K562 (cell line): Measurements from ENCODE around the gene CCL19. TPM values are rescaled to one million over a fixed set of nuclear protein-coding genes. Genes with fewer than 3 reads are reported as not detected.

Experiments
- ATAC-seq: fragments of 200-7000 bp; cut with Tn5 transposase; 3 replicates; pipeline ENCODE4 v1.9.1; 2020; ENCODE audit warnings: moderate library complexity
- BruUV-seq: library from RNA; stranded (reverse); fragments of 400-500 nt; replicated peaks from 2 replicates; lab custom pipeline; 2021; lab: Mats Ljungman, UMichigan
- CTCF ChIA-PET: fragments of 300-600 bp; formaldehyde crosslinking; extraction: SDS; loops from one replicate; lab custom pipeline; 2021; ENCODE audit warnings: low intra/inter-chr PET ratio; lab: Yijun Ruan, JAX
- POLR2A ChIA-PET: fragments of 300-600, 350-650 bp; sonication (Branson Sonifier 250); formaldehyde crosslinking; extraction: SDS; loops from one replicate; lab custom pipeline; 2021; ENCODE audit warnings: antibody characterized with exemption, inconsistent platforms; lab: Yijun Ruan, JAX
- DNase-seq, 4 experiments: peaks; one replicate each; pipeline versions ENCODE4 v3.0.0 to v3.0.0-alpha.2; 2011 to 2018; ENCODE audit warnings: low spot score in 3 of 4, mixed read lengths in 3 of 4; ENCODE audit errors: extremely low read depth in 1 of 4
- FAIRE-seq: peaks from 2 replicates; lab custom pipeline; 2011; peaks lifted over from hg19 to GRCh38; lab: Jason Lieb, UNC
- H2AFZ ChIP-seq: 2 replicates; pipeline ENCODE4 v1.6.0; 2011; ENCODE audit warnings: low read depth, low read length, control low read depth, inconsistent platforms
- H3K27ac ChIP-seq: fragments of 200-600 bp; 3 replicates; pipeline ENCODE4 v1.8.0; 2011; ENCODE audit warnings: low read depth, mild to moderate bottlenecking, control low read depth, inconsistent platforms, low read length, moderate library complexity, mixed read lengths; ENCODE audit errors: extremely low read depth
- H3K27me3 ChIP-seq, 2 experiments: fragments of 300-600 bp in 1 of 2; 2 replicates in 1 of 2; 3 replicates in 1 of 2; pipeline versions ENCODE4 v1.6.0 to v1.8.0; 2011; ENCODE audit warnings: inconsistent platforms in 2 of 2, low read length in 2 of 2, mild to moderate bottlenecking in 1 of 2, mixed read lengths in 1 of 2, moderate library complexity in 1 of 2; ENCODE audit not compliant: control insufficient read depth in 2 of 2, insufficient read depth in 2 of 2
- H3K36me3 ChIP-seq: fragments of 300-600 bp; 3 replicates; pipeline ENCODE4 v1.8.0; 2011; ENCODE audit warnings: mild to moderate bottlenecking, low read length, inconsistent platforms; ENCODE audit not compliant: control insufficient read depth, insufficient read depth
- H3K4me1 ChIP-seq, 2 experiments: fragments of 200-600 bp in 1 of 2; replicated peaks in 1 of 2; 2 replicates in 1 of 2; 3 replicates in 1 of 2; pipeline versions ENCODE4 v1.5.1 to v1.8.0; 2011; ENCODE audit warnings: inconsistent platforms in 2 of 2, low read length in 2 of 2, mild to moderate bottlenecking in 1 of 2, mixed read lengths in 1 of 2, moderate library complexity in 1 of 2; ENCODE audit not compliant: control insufficient read depth in 2 of 2, insufficient read depth in 2 of 2
- H3K4me2 ChIP-seq: 2 replicates; pipeline ENCODE4 v1.6.1; 2011; ENCODE audit warnings: low read length, control low read depth, inconsistent platforms, mixed read lengths; ENCODE audit not compliant: insufficient read depth
- H3K4me3 ChIP-seq: fragments of 200-600 bp; sonication (generic), shearing (Covaris generic); 2 replicates; pipeline ENCODE4 v1.5.1; 2016; ENCODE audit warnings: control low read depth, inconsistent platforms
- H3K79me2 ChIP-seq: fragments of 200-600 bp; 3 replicates; pipeline ENCODE4 v1.8.0; 2011; ENCODE audit warnings: low read length, inconsistent platforms; ENCODE audit not compliant: control insufficient read depth, insufficient read depth
- H3K9ac ChIP-seq, 2 experiments: 2 replicates each; pipeline versions ENCODE4 v1.6.0 to v1.6.1; 2011; ENCODE audit warnings: low read depth in 2 of 2, low read length in 2 of 2, control low read depth in 1 of 2, inconsistent platforms in 1 of 2, mild to moderate bottlenecking in 1 of 2, mixed read lengths in 1 of 2; ENCODE audit not compliant: insufficient read depth in 1 of 2
- H3K9me1 ChIP-seq: one replicate; pipeline ENCODE4 v1.6.0; 2011; ENCODE audit warnings: inconsistent platforms, mild to moderate bottlenecking, low read length, moderate library complexity; ENCODE audit not compliant: control insufficient read depth, insufficient read depth
- H3K9me3 ChIP-seq: replicated peaks from 2 replicates; pipeline ENCODE4 v1.5.1; 2011; ENCODE audit warnings: low read depth, low read length, inconsistent platforms; ENCODE audit not compliant: control insufficient read depth, insufficient read depth
- H4K20me1 ChIP-seq: replicated peaks from 2 replicates; pipeline ENCODE4 v1.6.1; 2011; ENCODE audit warnings: low read length, inconsistent platforms, mixed read lengths; ENCODE audit not compliant: control insufficient read depth, insufficient read depth
- CBX1 ChIP-seq: sonication (generic); IDR thresholded peaks from 2 replicates; pipeline ENCODE4 v1.6.1; 2016; ENCODE audit warnings: antibody characterized with exemption, low read depth, mild to moderate bottlenecking
- E2F1 ChIP-seq: sonication (generic); formaldehyde crosslinking; IDR thresholded peaks from 2 replicates; pipeline ENCODE4 v1.8.1; 2023; ENCODE audit warnings: mild to moderate bottlenecking, missing genetic modification reagents, moderate library complexity
- EP300 ChIP-seq: IDR thresholded peaks from 2 replicates; pipeline ENCODE4 v1.6.1; 2012; ENCODE audit warnings: low read length, improper control_type of control experiment
- ETS2 ChIP-seq: IDR thresholded peaks from 2 replicates; pipeline ENCODE4 v1.6.1; 2016; ENCODE audit warnings: borderline replicate concordance, missing genetic modification characterization, mild to moderate bottlenecking, moderate library complexity, missing compliant biosample characterization; ENCODE audit not compliant: poor library complexity, severe bottlenecking
- GABPB1 ChIP-seq: sonication (generic); formaldehyde crosslinking; IDR thresholded peaks from 2 replicates; pipeline ENCODE4 v1.8.0; 2022; ENCODE audit warnings: mild to moderate bottlenecking, missing genetic modification reagents
- MAZ ChIP-seq, 2 experiments: fragments of 450-650 bp in 1 of 2; sonication (generic) in 1 of 2; formaldehyde crosslinking; IDR thresholded peaks in 1 of 2; conservative IDR thresholded peaks in 1 of 2; 2 replicates each; pipeline versions ENCODE4 v1.4.0 to v1.5.0; 2020; ENCODE audit warnings: mild to moderate bottlenecking in 1 of 2, missing genetic modification reagents in 1 of 2
- NRF1 ChIP-seq, 2 experiments: fragments of 450-650 bp; IDR thresholded peaks in 1 of 2; conservative IDR thresholded peaks in 1 of 2; 2 replicates each; pipeline ENCODE4 v1.6.1; 2014; ENCODE audit warnings: mild to moderate bottlenecking in 2 of 2
- TAF1 ChIP-seq: IDR thresholded peaks from 2 replicates; pipeline ENCODE4 v1.6.1; 2011; ENCODE audit warnings: mild to moderate bottlenecking, low read length, moderate library complexity; ENCODE audit not compliant: insufficient read depth, control insufficient read depth, severe bottlenecking; ENCODE audit errors: extremely low read depth
- ZNF212 ChIP-seq: fragments of 450-650 bp; formaldehyde crosslinking; IDR thresholded peaks from 2 replicates; pipeline ENCODE4 v1.4.0; 2020; ENCODE audit warnings: mild to moderate bottlenecking
- ZNF398 ChIP-seq: fragments of 250-450 bp; sonication (Bioruptor Pico); IDR thresholded peaks from 2 replicates; pipeline ENCODE4 v1.8.0; 2021; ENCODE audit warnings: moderate library complexity, mild to moderate bottlenecking, inconsistent platforms
- ZNF583 ChIP-seq: fragments of 250-450 bp; sonication (Bioruptor Pico); IDR thresholded peaks from 2 replicates; pipeline ENCODE4 v1.4.0; 2020
- ZNF76 ChIP-seq: fragments of 250-450 bp; sonication (Bioruptor Pico); IDR thresholded peaks from 2 replicates; pipeline ENCODE4 v1.4.0; 2020; ENCODE audit warnings: mild to moderate bottlenecking, moderate library complexity, borderline replicate concordance
- WGBS: fragments of 100-300 bp; shearing (Covaris generic); methylation state at CpG from one replicate; pipeline ENCODE4 v1.1.6; 2016; ENCODE audit warnings: low coverage, mixed read lengths; ENCODE audit not compliant: insufficient coverage; ENCODE audit errors: missing lambda C conversion rate; 5-methylcytosine and 5-hydroxymethylcytosine counted together
- in situ Hi-C: fragments of 300-500 bp; cut with MboI; formaldehyde crosslinking; loops from 4 replicates; pipeline ENCODE4 v1.15.0; 2018; ENCODE audit warnings: inconsistent platforms, mixed read lengths
- intact Hi-C: fragments of 100-400 bp; cut with micrococcal nuclease; formaldehyde crosslinking; loops from 2 replicates; pipeline ENCODE4 v1.14.2; 2022
- polyA plus RNA-seq, 8 experiments: library from polyadenylated mRNA; depleted of rRNA in 4 of 8; stranded (reverse) in 5 of 8; unstranded in 3 of 8; fragments of >200 nt; fragmentation: Nextera tagmentation in 2 of 8; fragmentation: Illumina TruSeq in 1 of 8; extraction: Ambion mirVana in 2 of 8; extraction: Trizol in 1 of 8; gene quantifications; 2 replicates each; pipeline versions ENCODE4 v1.2.1 to v1.2.3, GENCODE V29; 2011 to 2014; ENCODE audit warnings: inconsistent platforms in 1 of 8, missing spikeins in 1 of 8
- total RNA-seq, 7 experiments: library from RNA; depleted of rRNA in 6 of 7; stranded (reverse); fragments of >200 nt in 6 of 7; fragmentation: Illumina TruSeq in 2 of 7; extraction: Trizol in 2 of 7; gene quantifications; 2 replicates each; pipeline versions ENCODE4 v1.2.1 to v1.2.3, GENCODE V29; 2011 to 2021; ENCODE audit warnings: low replicate concordance in 1 of 7
- TF ChIP-seq, protein P1 (sequence below): fragments of 250-450 bp; sonication (Bioruptor Pico); IDR thresholded peaks from 2 replicates; pipeline ENCODE4 v1.5.0; 2022; ENCODE audit warnings: mild to moderate bottlenecking
- TF ChIP-seq, protein P2 (sequence below): IDR thresholded peaks from 2 replicates; pipeline ENCODE4 v1.6.1; 2016; ENCODE audit warnings: missing genetic modification characterization, missing compliant biosample characterization

Gene CCL19
- total and polyA plus RNA-seq, 9 of the 15 experiments (the other 6 are each of a cell fraction or from before 2014, with no cell fraction given) = not detected

DNA sequence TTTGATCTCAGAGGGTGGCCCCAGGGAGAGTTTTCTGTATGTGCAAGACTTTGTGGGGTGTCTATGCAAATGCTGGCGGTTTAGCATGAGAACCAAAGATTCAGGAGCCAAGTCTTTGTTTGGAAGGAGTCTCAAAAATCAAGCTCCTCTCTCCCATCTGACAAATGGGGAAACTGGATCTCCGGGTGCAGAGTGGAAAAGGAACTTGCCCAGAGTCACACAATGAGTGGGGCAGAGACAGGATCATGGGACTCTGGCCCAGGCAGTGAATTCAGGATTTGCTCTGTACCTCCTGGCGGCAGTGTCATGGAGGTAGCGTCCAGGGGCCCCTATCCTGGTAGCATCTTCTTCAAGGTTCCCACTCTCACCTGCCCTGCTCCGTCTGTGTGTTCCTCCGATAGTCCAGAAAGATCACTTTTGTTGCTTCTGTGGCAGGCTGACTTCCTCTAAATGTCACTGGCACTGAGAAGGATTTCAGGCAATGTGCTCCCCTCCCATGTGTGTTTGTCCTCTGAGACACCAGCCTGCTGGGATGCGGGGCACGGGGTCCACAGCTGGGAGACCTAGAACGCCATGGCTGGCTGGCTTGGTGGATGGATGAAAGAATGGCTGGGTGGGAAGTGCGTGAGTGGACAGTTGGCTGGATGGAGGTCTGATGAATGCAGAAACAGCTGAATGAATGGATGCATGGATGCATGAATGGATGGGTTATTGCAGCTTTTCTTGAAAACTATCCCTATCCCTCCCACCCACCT, 3.6 kb downstream of the CCL19 start:
- FAIRE-seq (no peak), DNase-seq (no peak), ATAC-seq (no peak)
- Histone ChIP-seq H3K4me2 (no peak overlapping the region), H4K20me1 (peaks cover 3% of the 10 kb centered on the region; the same call in 1 of the 2 replicates), H3K79me2 (no peaks in the 10 kb centered on the region), H3K36me3 (no peaks in the 10 kb centered on the region), H3K9ac (no peak overlapping the region), H3K4me1 (no peaks in the 10 kb centered on the region), H2AFZ (no peak overlapping the region), H3K9me3 (no peaks in the 10 kb centered on the region), H3K27me3 (no peaks in the 10 kb centered on the region), H3K27ac (no peak overlapping the region), H3K9me1 (no peaks in the 10 kb centered on the region), H3K4me3 (no peak overlapping the region)
- ChIA-PET CTCF (no interaction called here), POLR2A (interaction anchor here (0.6 to 0.9 kb wide), 2 partner anchors 11 to 416 kb away, joined by 3 read pairs; no protein-coding TSS in a partner anchor)
- intact Hi-C loops = no loop called here
- in situ Hi-C loops = no loop called here
- BruUV-seq = no TSS peak
- WGBS = 22% methylated on average over 7 of the region's 10 CpGs
- TF ChIP-seq GABPB1 (CRISPR knock-in tag) = no peak
- TF ChIP-seq ZNF398 = no peak
- TF ChIP-seq, protein P1, sequence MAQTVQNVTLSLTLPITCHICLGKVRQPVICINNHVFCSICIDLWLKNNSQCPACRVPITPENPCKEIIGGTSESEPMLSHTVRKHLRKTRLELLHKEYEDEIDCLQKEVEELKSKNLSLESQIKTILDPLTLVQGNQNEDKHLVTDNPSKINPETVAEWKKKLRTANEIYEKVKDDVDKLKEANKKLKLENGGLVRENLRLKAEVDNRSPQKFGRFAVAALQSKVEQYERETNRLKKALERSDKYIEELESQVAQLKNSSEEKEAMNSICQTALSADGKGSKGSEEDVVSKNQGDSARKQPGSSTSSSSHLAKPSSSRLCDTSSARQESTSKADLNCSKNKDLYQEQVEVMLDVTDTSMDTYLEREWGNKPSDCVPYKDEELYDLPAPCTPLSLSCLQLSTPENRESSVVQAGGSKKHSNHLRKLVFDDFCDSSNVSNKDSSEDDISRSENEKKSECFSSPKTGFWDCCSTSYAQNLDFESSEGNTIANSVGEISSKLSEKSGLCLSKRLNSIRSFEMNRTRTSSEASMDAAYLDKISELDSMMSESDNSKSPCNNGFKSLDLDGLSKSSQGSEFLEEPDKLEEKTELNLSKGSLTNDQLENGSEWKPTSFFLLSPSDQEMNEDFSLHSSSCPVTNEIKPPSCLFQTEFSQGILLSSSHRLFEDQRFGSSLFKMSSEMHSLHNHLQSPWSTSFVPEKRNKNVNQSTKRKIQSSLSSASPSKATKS (CRISPR knock-in tag) = no peak
- no peak for TF ChIP-seq ETS2 (tag)
- TF ChIP-seq CBX1 = no peak
- no peak for TF ChIP-seq ZNF583
- TF ChIP-seq EP300 = no peak
- no peak for TF ChIP-seq NRF1 (conservative IDR thresholded peaks at IDR 0.05 in 1 of 2, IDR thresholded peaks at IDR 0.05 in 1 of 2)
- no peak for TF ChIP-seq ZNF212 (CRISPR knock-in tag)
- TF ChIP-seq, protein P2, sequence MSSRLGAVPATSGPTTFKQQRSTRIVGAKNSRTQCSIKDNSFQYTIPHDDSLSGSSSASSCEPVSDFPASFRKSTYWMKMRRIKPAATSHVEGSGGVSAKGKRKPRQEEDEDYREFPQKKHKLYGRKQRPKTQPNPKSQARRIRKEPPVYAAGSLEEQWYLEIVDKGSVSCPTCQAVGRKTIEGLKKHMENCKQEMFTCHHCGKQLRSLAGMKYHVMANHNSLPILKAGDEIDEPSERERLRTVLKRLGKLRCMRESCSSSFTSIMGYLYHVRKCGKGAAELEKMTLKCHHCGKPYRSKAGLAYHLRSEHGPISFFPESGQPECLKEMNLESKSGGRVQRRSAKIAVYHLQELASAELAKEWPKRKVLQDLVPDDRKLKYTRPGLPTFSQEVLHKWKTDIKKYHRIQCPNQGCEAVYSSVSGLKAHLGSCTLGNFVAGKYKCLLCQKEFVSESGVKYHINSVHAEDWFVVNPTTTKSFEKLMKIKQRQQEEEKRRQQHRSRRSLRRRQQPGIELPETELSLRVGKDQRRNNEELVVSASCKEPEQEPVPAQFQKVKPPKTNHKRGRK (tag) = no peak
- TF ChIP-seq ZNF76 (CRISPR knock-in tag) = no peak
- TF ChIP-seq TAF1 = no peak
- TF ChIP-seq E2F1 (CRISPR knock-in tag) = no peak
- no peak for TF ChIP-seq MAZ (CRISPR knock-in tag; conservative IDR thresholded peaks at IDR 0.05 in 1 of 2, IDR thresholded peaks at IDR 0.05 in 1 of 2)
